GM18511 (cell line): Measurements from ENCODE around the gene FBXO9.

ENCODE experiments used
- ATAC-seq: cut with Tn5 transposase; IDR thresholded peaks from one replicate; pipeline ENCODE4 v1.9.1; 2021; ENCODE audit warnings: mild to moderate bottlenecking, moderate library complexity; ENCODE audit not compliant: unreplicated experiment

Gene FBXO9

GRCh38 chr6:53130569-53131290 is 65.5 kb downstream of the FBXO9 start:
- no peak for ATAC-seq

GRCh38 chr6:53133961-53134360 is 68.8 kb downstream of the FBXO9 start:
- ATAC-seq: no peak

- no peak for ATAC-seq
Observed at GRCh38 chr6:53134601-53135235, 69.5 kb downstream of the FBXO9 start.

- no peak for ATAC-seq
Observed at GRCh38 chr6:53136000-53136609, 70.9 kb downstream of the FBXO9 start.

DNA sequence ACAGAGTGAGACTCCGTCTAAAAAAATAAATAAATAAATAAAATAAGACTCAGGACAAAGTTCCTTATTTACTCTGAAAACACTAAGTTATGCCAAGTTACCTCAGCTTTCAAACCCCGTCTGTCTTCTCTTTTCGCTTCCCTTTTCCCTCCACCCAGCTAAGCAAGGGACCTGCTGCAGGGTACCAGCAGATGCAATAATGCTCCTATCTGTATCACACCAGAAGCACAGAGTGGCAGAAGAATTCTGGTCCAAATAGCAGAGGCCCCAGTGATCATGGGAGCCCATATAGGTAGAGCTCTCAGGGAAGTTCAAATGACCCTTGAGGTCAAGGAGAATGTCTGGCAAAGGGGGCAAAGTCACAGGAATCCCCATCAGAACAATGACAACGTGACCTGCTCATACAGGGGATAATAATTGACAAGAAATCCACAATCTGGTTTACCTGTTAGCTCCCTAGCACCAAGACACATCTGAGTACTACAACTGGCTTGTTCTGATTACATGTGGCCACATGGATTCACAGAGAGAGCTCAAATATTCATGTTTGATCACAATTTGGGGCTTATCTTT is 74.7 kb downstream of the FBXO9 start:
- no peak for ATAC-seq

DNA sequence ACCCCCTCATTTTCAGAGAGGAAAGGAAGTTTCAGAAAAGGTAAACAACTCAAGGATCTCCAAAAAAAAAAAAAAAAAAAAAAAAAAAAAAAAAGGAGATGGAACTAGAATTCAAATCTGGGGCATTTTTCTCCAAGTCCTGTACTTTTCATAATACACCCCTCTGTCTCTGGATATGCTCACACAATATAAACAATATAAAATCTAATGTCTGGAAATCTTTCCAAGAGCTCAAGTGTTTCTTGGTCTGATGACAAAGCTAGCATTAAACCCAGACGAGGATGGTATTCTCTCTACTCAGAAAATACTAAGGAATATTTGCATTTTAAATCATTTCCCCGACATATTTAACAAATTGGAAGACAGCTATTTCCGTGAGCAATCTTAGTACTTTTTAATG is 77.6 kb downstream of the FBXO9 start:
- no peak for ATAC-seq

- no peak for ATAC-seq
Observed at GRCh38 chr6:53143710-53144109, 78.5 kb downstream of the FBXO9 start.

DNA sequence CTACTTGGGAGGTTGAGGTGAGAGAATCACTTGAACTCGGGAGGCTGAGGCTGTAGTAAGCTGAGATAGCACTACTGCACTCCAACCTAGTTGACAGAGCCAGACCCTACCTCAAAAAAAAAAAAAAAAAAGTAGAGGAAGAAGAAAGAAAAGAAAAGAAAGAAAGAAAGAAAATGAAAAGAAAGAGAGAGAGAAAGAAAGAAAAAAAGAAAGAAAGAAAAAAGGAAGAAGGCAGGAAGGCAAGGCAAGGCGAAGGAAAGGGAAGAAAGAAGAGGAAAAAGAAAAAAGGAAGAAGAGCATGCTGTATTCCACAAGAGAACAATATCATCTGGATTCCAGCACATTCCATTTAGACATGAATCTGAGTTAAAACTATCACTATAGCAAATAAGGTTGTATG is 79.6 kb downstream of the FBXO9 start:
- no peak for ATAC-seq

GRCh38 chr6:53148684-53149083 is 83.5 kb downstream of the FBXO9 start, which contains the start of gene GCM1:
Gene GCM1 (minus strand): TSS chr6:53148841. CDS start chr6:53145632, 3,209 bp downstream.
- ATAC-seq: no peak
